BLaER1 treated with 17β-estradiol and CSF1 and Interleukin-3, amounts not matched to agents 10 nM and 100 nM (cell line): ENCODE measurements around the gene RBMS3.

Experiments
- H3K27ac ChIP-seq, 11 experiments: shearing (Covaris generic); formaldehyde crosslinking; 2 replicates each; pipeline ENCODE4 v1.8.1; 2022
- H3K27me3 ChIP-seq, 11 experiments: shearing (Covaris generic); formaldehyde crosslinking; 2 replicates each; pipeline ENCODE4 v1.8.1; 2022
- H3K36me3 ChIP-seq, 11 experiments: shearing (Covaris generic); formaldehyde crosslinking; 2 replicates each; pipeline ENCODE4 v1.8.1; 2022
- H3K4me1 ChIP-seq, 10 experiments: shearing (Covaris generic); formaldehyde crosslinking; 2 replicates each; pipeline ENCODE4 v1.8.1; 2022
- H3K4me2 ChIP-seq, 11 experiments: shearing (Covaris generic); formaldehyde crosslinking; 2 replicates each; pipeline ENCODE4 v1.8.1; 2022
- H3K4me3 ChIP-seq, 10 experiments: shearing (Covaris generic); formaldehyde crosslinking; 2 replicates each; pipeline ENCODE4 v1.8.1; 2022
- H3K9ac ChIP-seq, 11 experiments: shearing (Covaris generic); formaldehyde crosslinking; 2 replicates each; pipeline ENCODE4 v1.8.1; 2022
- H3K9me3 ChIP-seq, 11 experiments: shearing (Covaris generic); formaldehyde crosslinking; replicated peaks in 1 of 11; 2 replicates each; pipeline ENCODE4 v1.8.1; 2022
- H4K20me1 ChIP-seq, 11 experiments: shearing (Covaris generic); formaldehyde crosslinking; 2 replicates each; pipeline ENCODE4 v1.8.1; 2022
- Cebpa-rat ChIP-seq, 11 experiments: shearing (Covaris generic); IDR thresholded peaks; 2 replicates each; pipeline ENCODE4 v1.8.1; 2022

The RBMS3 gene

GRCh38 chr3:29329986-29330890, 49.4 kb downstream of the RBMS3 start:
- H3K4me2 ChIP-seq, result no peak overlapping the region
- no peak for TF ChIP-seq Cebpa-rat (IDR thresholded peaks at IDR 0.05)

GRCh38 chr3:29331035-29331434, 50.2 kb downstream of the RBMS3 start:
- Histone ChIP-seq H3K36me3 (no peaks in the 10 kb centered on the region), H3K9ac (no peak overlapping the region), H3K27ac (no peak overlapping the region), H3K4me1 (peaks cover 0 to 12% (median 0%) of the 10 kb centered on the region in 10 experiments; a peak in 2 of 20 replicates), H3K4me2 (no peak overlapping the region), H4K20me1 (no peaks in the 10 kb centered on the region), H3K4me3 (no peak overlapping the region), H3K9me3 (no peaks in the 10 kb centered on the region), H3K27me3 (no peaks in the 10 kb centered on the region)
- TF ChIP-seq Cebpa-rat (IDR thresholded peaks at IDR 0.05), result no peak

More at GRCh38 chr3:29329986-29330890, 49.4 kb downstream of the RBMS3 start:
- Histone ChIP-seq H3K36me3 (no peaks in the 10 kb centered on the region), H3K27me3 (no peaks in the 10 kb centered on the region), H3K4me1 (peaks cover 0 to 4% (median 0%) of the 10 kb centered on the region in 10 experiments; a peak in 2 of 20 replicates), H3K27ac (no peak overlapping the region), H3K4me3 (no peak overlapping the region), H4K20me1 (no peaks in the 10 kb centered on the region), H3K9me3 (no peaks in the 10 kb centered on the region), H3K9ac (no peak overlapping the region)

- TF ChIP-seq Cebpa-rat (IDR thresholded peaks at IDR 0.05), result no peak
- Histone ChIP-seq H3K36me3 (no peaks in the 10 kb centered on the region), H3K4me3 (no peak overlapping the region), H3K9ac (no peak overlapping the region), H3K27me3 (no peaks in the 10 kb centered on the region), H3K4me2 (no peak overlapping the region), H4K20me1 (no peaks in the 10 kb centered on the region), H3K4me1 (peaks cover 0 to 12% (median 0%) of the 10 kb centered on the region in 10 experiments; a peak in 2 of 20 replicates), H3K27ac (no peak overlapping the region), H3K9me3 (no peaks in the 10 kb centered on the region)
Measured at GRCh38 chr3:29331456-29332194, 50.8 kb downstream of the RBMS3 start.

- Histone ChIP-seq H3K9me3 (no peaks in the 10 kb centered on the region), H3K4me1 (peaks cover 0 to 12% (median 0%) of the 10 kb centered on the region in 10 experiments; a peak in 2 of 20 replicates), H3K27ac (no peak overlapping the region), H3K36me3 (no peaks in the 10 kb centered on the region), H4K20me1 (no peaks in the 10 kb centered on the region), H3K27me3 (no peaks in the 10 kb centered on the region), H3K4me2 (no peak overlapping the region), H3K9ac (no peak overlapping the region), H3K4me3 (no peak overlapping the region)
- TF ChIP-seq Cebpa-rat (IDR thresholded peaks at IDR 0.05), result no peak
Measured at GRCh38 chr3:29332195-29332637, 51.3 kb downstream of the RBMS3 start.

GRCh38 chr3:29333576-29333975, 52.7 kb downstream of the RBMS3 start:
- Histone ChIP-seq H3K27ac (no peak overlapping the region), H3K36me3 (no peaks in the 10 kb centered on the region), H3K9ac (no peak overlapping the region), H3K4me3 (no peak overlapping the region), H3K4me2 (no peak overlapping the region), H4K20me1 (no peaks in the 10 kb centered on the region), H3K4me1 (peaks cover 0 to 12% (median 0%) of the 10 kb centered on the region in 10 experiments; a peak in 2 of 20 replicates), H3K27me3 (no peaks in the 10 kb centered on the region), H3K9me3 (no peaks in the 10 kb centered on the region)
- no peak for TF ChIP-seq Cebpa-rat (IDR thresholded peaks at IDR 0.05)

GRCh38 chr3:29334706-29335105, 53.8 kb downstream of the RBMS3 start:
- no peaks in the 10 kb centered on the region for H3K9me3 ChIP-seq
- no peaks in the 10 kb centered on the region for H3K27me3 ChIP-seq
- TF ChIP-seq Cebpa-rat (IDR thresholded peaks at IDR 0.05), result no peak
- no peak overlapping the region for H3K27ac ChIP-seq
- H3K4me3 ChIP-seq, result no peak overlapping the region
- no peak overlapping the region for H3K9ac ChIP-seq
- no peaks in the 10 kb centered on the region for H3K36me3 ChIP-seq
- no peaks in the 10 kb centered on the region for H4K20me1 ChIP-seq
- peak overlapping the region in 1 of 11 experiments; percentile 36; a peak in 1 of 22 replicates for H3K4me2 ChIP-seq
- peaks cover 0 to 12% (median 0%) of the 10 kb centered on the region in 10 experiments; a peak in 2 of 20 replicates for H3K4me1 ChIP-seq

GRCh38 chr3:29335438-29335837, 54.6 kb downstream of the RBMS3 start:
- Histone ChIP-seq H3K9ac (no peak overlapping the region), H3K36me3 (no peaks in the 10 kb centered on the region), H3K27ac (no peak overlapping the region), H3K4me2 (peak overlapping the region in 2 of 11 experiments; percentile 14 to 36; a peak in 2 of 22 replicates), H3K9me3 (no peaks in the 10 kb centered on the region), H4K20me1 (no peaks in the 10 kb centered on the region), H3K4me3 (no peak overlapping the region), H3K4me1 (peaks cover 0 to 12% (median 0%) of the 10 kb centered on the region in 10 experiments; a peak in 2 of 20 replicates), H3K27me3 (no peaks in the 10 kb centered on the region)
- no peak for TF ChIP-seq Cebpa-rat (IDR thresholded peaks at IDR 0.05)

- no peak overlapping the region for H3K4me3 ChIP-seq
- no peaks in the 10 kb centered on the region for H3K9me3 ChIP-seq
- H3K4me2 ChIP-seq, result peak overlapping the region in 2 of 11 experiments; percentile 14 to 36; a peak in 1 of 22 replicates
- TF ChIP-seq Cebpa-rat (IDR thresholded peaks at IDR 0.05), result no peak
- H4K20me1 ChIP-seq, result no peaks in the 10 kb centered on the region
- H3K27ac ChIP-seq, result no peak overlapping the region
- H3K36me3 ChIP-seq, result no peaks in the 10 kb centered on the region
- H3K4me1 ChIP-seq, result peaks cover 0 to 12% (median 0%) of the 10 kb centered on the region in 10 experiments; a peak in 2 of 20 replicates
- H3K9ac ChIP-seq, result no peak overlapping the region
- no peaks in the 10 kb centered on the region for H3K27me3 ChIP-seq
Measured at GRCh38 chr3:29335943-29336342, 55.1 kb downstream of the RBMS3 start.

GRCh38 chr3:29337565-29337964, 56.7 kb downstream of the RBMS3 start:
- Histone ChIP-seq H4K20me1 (no peaks in the 10 kb centered on the region), H3K27me3 (no peaks in the 10 kb centered on the region), H3K9me3 (no peaks in the 10 kb centered on the region), H3K4me2 (no peak overlapping the region), H3K4me3 (no peak overlapping the region), H3K27ac (no peak overlapping the region), H3K9ac (no peak overlapping the region), H3K36me3 (no peaks in the 10 kb centered on the region), H3K4me1 (peaks cover 0 to 12% (median 0%) of the 10 kb centered on the region in 10 experiments; a peak in 2 of 20 replicates)
- TF ChIP-seq Cebpa-rat (IDR thresholded peaks at IDR 0.05), result no peak
